Cortex of kidney (tissue), 1 donor: Measurements from ENCODE around the gene PRSS27.
"Not testable (repeated sequence)": the region's sequence is repeated elsewhere in the genome, so short reads cannot be mapped to it uniquely, and the experiment has no call there.

Experiments used
- DNase-seq: peaks from one replicate; lab custom pipeline; 2025; lab: John Stamatoyannopoulos, UW

Gene PRSS27

GRCh38 chr16:2671741-2672140, 48.3 kb downstream of the PRSS27 start:
- no peak for DNase-seq

- not testable (repeated sequence) for DNase-seq
Measured at GRCh38 chr16:2671193-2671592, 48.8 kb downstream of the PRSS27 start.

GRCh38 chr16:2670017-2670416, 50.0 kb downstream of the PRSS27 start:
- not testable (repeated sequence) for DNase-seq

- DNase-seq = not testable (repeated sequence)
Measured at GRCh38 chr16:2669587-2669986, 50.4 kb downstream of the PRSS27 start.

- not testable (repeated sequence) for DNase-seq
Measured at GRCh38 chr16:2666671-2667070, 53.4 kb downstream of the PRSS27 start.

- DNase-seq = no peak
Measured at GRCh38 chr16:2664574-2664982, 55.4 kb downstream of the PRSS27 start.

GRCh38 chr16:2663553-2664546, 56.2 kb downstream of the PRSS27 start:
- no peak for DNase-seq
